Activated CD8-positive, alpha-beta memory T cell treated with anti-CD3 and anti-CD28 coated beads for 1 hour (primary cell): ENCODE results near the gene USP6NL.

Experiments
- DNase-seq, 2 donors: peaks; one replicate each; pipeline ENCODE4 v3.0.0-alpha.2; 2020; ENCODE audit warnings: low read depth in 1 of 2; ENCODE audit errors: extremely low read depth in 1 of 2

The USP6NL gene

GRCh38 chr10:11429439-11430052, 181.9 kb downstream of the USP6NL start:
- no peak for DNase-seq

GRCh38 chr10:11425676-11426075, 185.8 kb downstream of the USP6NL start:
- no peak for DNase-seq

GRCh38 chr10:11425296-11425610, 186.2 kb downstream of the USP6NL start:
- DNase-seq, result no peak

- no peak for DNase-seq
These were observed 186.8 kb downstream of the USP6NL start for GRCh38 chr10:11424456-11425295.

- DNase-seq, result no peak
These were observed 194.5 kb downstream of the USP6NL start for GRCh38 chr10:11416974-11417373.

- no peak for DNase-seq
These were observed 196.4 kb downstream of the USP6NL start for GRCh38 chr10:11415095-11415494.

- DNase-seq, result no peak
These were observed 197.0 kb downstream of the USP6NL start for GRCh38 chr10:11414314-11415038.

- no peak for DNase-seq
These were observed 199.4 kb downstream of the USP6NL start for GRCh38 chr10:11411926-11412545.

GRCh38 chr10:11409357-11409756, 202.1 kb downstream of the USP6NL start:
- DNase-seq, result no peak

GRCh38 chr10:11407939-11408338, 203.5 kb downstream of the USP6NL start:
- no peak for DNase-seq

GRCh38 chr10:11406746-11407145, 204.7 kb downstream of the USP6NL start:
- DNase-seq, result no peak

GRCh38 chr10:11404901-11405300, 206.5 kb downstream of the USP6NL start:
- no peak for DNase-seq
